ENCODE measurements around the gene TMEM178B. TPM values are rescaled to one million over a fixed set of nuclear protein-coding genes. Genes with fewer than 3 reads are reported as not detected.

The TMEM178B gene
- polyA plus RNA-seq, 1 of the 3 experiments (the other 2 are of a cell fraction) = 0.20 TPM

- WGBS (ENCODE audit: low lambda C conversion rate) = 46% methylated on average over 14 of the region's 14 CpGs
- no peaks in the 10 kb centered on the region for H3K9me3 ChIP-seq
- H3K79me2 ChIP-seq (ENCODE audit: insufficient read depth) = no peaks in the 10 kb centered on the region
- no peak for DNase-seq
- no peak overlapping the region for H3K4me3 ChIP-seq (ENCODE audit: low read depth in 2 of 2, low read length in 1 of 2)
- peaks cover 0 to 17% of the 10 kb centered on the region in 2 experiments; a peak in 1 of 4 replicates for H3K4me1 ChIP-seq (ENCODE audit: control insufficient read depth in 1 of 2, insufficient read depth in 2 of 2, low read depth in 1 of 2, low read length in 1 of 2)
- no peak overlapping the region for H2AFZ ChIP-seq (ENCODE audit: low read depth)
- POLR2A ChIA-PET = interaction anchor here (0.6 kb wide), 1 partner anchor 873 kb away, joined by 3 read pairs; no protein-coding TSS in a partner anchor
- H3K9me2 ChIP-seq = no peaks in the 10 kb centered on the region
- CTCF ChIA-PET = interaction anchor here (0.5 to 2.7 kb wide), 8 partner anchors 12 to 449 kb away, joined by 3 to 16 read pairs (median 3); no protein-coding TSS in a partner anchor
- H3K27me3 ChIP-seq (ENCODE audit: insufficient read depth) = no peaks in the 10 kb centered on the region
- H3K9ac ChIP-seq = no peak overlapping the region
- no peaks in the 10 kb centered on the region for H4K20me1 ChIP-seq (ENCODE audit: insufficient read depth)
- no peak overlapping the region for H3K4me2 ChIP-seq
- H3K36me3 ChIP-seq (replicated peaks in 1 of 2; ENCODE audit: control insufficient read depth in 1 of 2, insufficient read depth in 2 of 2, low read length in 1 of 2) = no peaks in the 10 kb centered on the region
- H3F3A ChIP-seq (replicated peaks; ENCODE audit: insufficient read depth) = no peaks in the 10 kb centered on the region
- no peak overlapping the region for H3K27ac ChIP-seq (ENCODE audit: low read depth in 2 of 2, low read length in 1 of 2)
- TF ChIP-seq TAF1 (IDR thresholded peaks at IDR 0.05; ENCODE audit: borderline replicate concordance, low read depth, low read length) (no peak), IRF3 (IDR thresholded peaks at IDR 0.05; ENCODE audit: low read depth, low read length) (no peak), FOXJ3 (CRISPR knock-in tag; IDR thresholded peaks at IDR 0.05) (no peak), YY1 (IDR thresholded peaks at IDR 0.05; ENCODE audit: low read depth) (no peak), EZH2phosphoT487 (IDR thresholded peaks at IDR 0.05; ENCODE audit: borderline replicate concordance, low read depth) (no peak), PBX3 (IDR thresholded peaks at IDR 0.05) (no peak), GATA2 (CRISPR knock-in tag; IDR thresholded peaks at IDR 0.05) (no peak)
Observed at GRCh38 chr7:141200191-141201108, 126.6 kb downstream of the TMEM178B start.

- H3F3A ChIP-seq (replicated peaks; ENCODE audit: insufficient read depth) = no peaks in the 10 kb centered on the region
- H3K9me2 ChIP-seq = no peaks in the 10 kb centered on the region
- H3K36me3 ChIP-seq (replicated peaks in 1 of 2; ENCODE audit: control insufficient read depth in 1 of 2, insufficient read depth in 2 of 2, low read length in 1 of 2) = no peaks in the 10 kb centered on the region
- H3K27me3 ChIP-seq (ENCODE audit: insufficient read depth) = no peaks in the 10 kb centered on the region
- H3K4me1 ChIP-seq (ENCODE audit: control insufficient read depth in 1 of 2, insufficient read depth in 2 of 2, low read depth in 1 of 2, low read length in 1 of 2) = peaks cover 0 to 17% of the 10 kb centered on the region in 2 experiments; a peak in 1 of 4 replicates
- POLR2A ChIA-PET = interaction anchor here (0.6 kb wide), 1 partner anchor 872 kb away, joined by 3 read pairs; no protein-coding TSS in a partner anchor
- no peak overlapping the region for H2AFZ ChIP-seq (ENCODE audit: low read depth)
- H3K9ac ChIP-seq = no peak overlapping the region
- no peak for DNase-seq
- CTCF ChIA-PET = interaction anchor here (1.1 to 2.7 kb wide), 8 partner anchors 13 to 448 kb away, joined by 3 to 16 read pairs (median 3); no protein-coding TSS in a partner anchor
- TF ChIP-seq USF2 (IDR thresholded peaks at IDR 0.05; ENCODE audit: borderline replicate concordance, low read depth, low read length) (no peak), TAF1 (IDR thresholded peaks at IDR 0.05; ENCODE audit: borderline replicate concordance, low read depth, low read length) (no peak), IRF3 (IDR thresholded peaks at IDR 0.05; ENCODE audit: low read depth, low read length) (no peak), MXI1 (IDR thresholded peaks at IDR 0.05; ENCODE audit: low read depth, low read length) (no peak), PBX3 (IDR thresholded peaks at IDR 0.05) (no peak), RCOR1 (IDR thresholded peaks at IDR 0.05; ENCODE audit: low read length) (no peak), FOXM1 (IDR thresholded peaks at IDR 0.05; ENCODE audit: low read depth) (no peak)
- no peaks in the 10 kb centered on the region for H3K79me2 ChIP-seq (ENCODE audit: insufficient read depth)
- no peaks in the 10 kb centered on the region for H4K20me1 ChIP-seq (ENCODE audit: insufficient read depth)
- H3K27ac ChIP-seq (ENCODE audit: low read depth in 2 of 2, low read length in 1 of 2) = no peak overlapping the region
- H3K4me3 ChIP-seq (ENCODE audit: low read depth in 2 of 2, low read length in 1 of 2) = no peak overlapping the region
- H3K9me3 ChIP-seq = no peaks in the 10 kb centered on the region
- WGBS (ENCODE audit: low lambda C conversion rate) = 44% methylated on average over 11 of the region's 11 CpGs
- H3K4me2 ChIP-seq = no peak overlapping the region
Observed at GRCh38 chr7:141201145-141201885, 127.5 kb downstream of the TMEM178B start.

All from SK-N-SH (cell line).